NT2/D1 (cell line): ENCODE data around the gene MALT1.

ENCODE experiments used
- SUZ12 ChIP-seq: IDR thresholded peaks from 2 replicates; pipeline ENCODE4 v1.6.1; 2011; ENCODE audit not compliant: insufficient read length, insufficient read depth; ENCODE audit errors: extremely low read depth
- YY1 ChIP-seq: IDR thresholded peaks from 2 replicates; pipeline ENCODE4 v1.6.1; 2011; ENCODE audit not compliant: insufficient read length, insufficient read depth
- ZNF274 ChIP-seq: IDR thresholded peaks from 2 replicates; pipeline ENCODE4 v1.6.1; 2011; ENCODE audit warnings: mild to moderate bottlenecking, low read depth, low read length

DNA sequence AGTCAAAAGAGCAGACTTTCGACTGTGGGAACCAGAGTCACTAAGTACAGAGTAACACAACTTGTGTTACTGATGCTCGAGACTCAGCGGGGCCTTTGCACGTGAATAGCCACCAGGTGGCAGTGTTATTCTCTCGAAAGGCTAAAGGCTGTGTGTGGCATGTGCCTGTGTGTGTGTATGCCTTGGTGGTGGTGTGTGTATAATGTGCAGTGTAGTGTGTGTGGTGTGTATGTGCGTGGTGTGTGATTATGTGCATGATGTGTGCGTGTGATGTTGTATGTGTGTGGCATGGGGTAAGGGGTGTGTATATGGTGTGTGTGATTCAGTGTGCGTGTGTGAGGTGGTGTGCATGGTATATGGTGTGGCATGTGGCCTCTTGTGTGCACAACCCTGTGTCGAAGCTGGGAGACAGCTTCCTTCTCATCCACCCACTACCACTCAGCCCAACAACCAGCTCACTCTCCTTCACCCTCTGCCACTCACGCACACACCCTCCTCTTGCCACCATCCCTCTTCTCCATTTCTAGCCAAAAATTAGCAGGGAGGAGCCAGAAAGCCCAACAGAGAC, 110.4 kb downstream of the MALT1 start:
- no peak for TF ChIP-seq YY1
- no peak for TF ChIP-seq ZNF274
- no peak for TF ChIP-seq SUZ12
